Nucleus accumbens (tissue), 56 donors: Measurements from ENCODE around the gene HYAL2.
"Not testable (repeated sequence)": the region's sequence is repeated elsewhere in the genome, so short reads cannot be mapped to it uniquely, and the experiment has no call there.

Experiments
- DNase-seq, 56 donors: peaks; one replicate each; lab custom pipeline; 2025; lab: John Stamatoyannopoulos, UW

Gene HYAL2

DNA sequence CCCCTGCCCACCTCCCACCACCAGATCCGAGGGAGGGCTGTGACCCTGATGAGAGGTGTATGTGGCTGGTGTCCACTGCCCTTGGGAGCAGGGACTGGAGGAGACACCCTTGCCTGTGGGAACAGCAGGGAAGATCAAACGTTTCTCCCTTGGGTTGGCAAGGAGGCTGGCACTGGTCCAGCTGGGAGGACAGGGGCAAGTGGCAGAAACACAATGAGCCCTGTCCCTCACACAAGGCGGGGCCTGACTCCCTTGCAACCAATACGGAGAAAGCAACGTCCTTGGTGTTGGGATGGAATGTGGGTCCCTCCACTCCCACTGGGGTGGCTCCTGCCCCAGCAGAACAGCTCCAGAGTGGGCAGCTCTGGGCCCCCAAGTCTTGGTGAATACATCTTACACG lies 5.2 kb downstream of the HYAL2 start:
- no peak for DNase-seq

DNA sequence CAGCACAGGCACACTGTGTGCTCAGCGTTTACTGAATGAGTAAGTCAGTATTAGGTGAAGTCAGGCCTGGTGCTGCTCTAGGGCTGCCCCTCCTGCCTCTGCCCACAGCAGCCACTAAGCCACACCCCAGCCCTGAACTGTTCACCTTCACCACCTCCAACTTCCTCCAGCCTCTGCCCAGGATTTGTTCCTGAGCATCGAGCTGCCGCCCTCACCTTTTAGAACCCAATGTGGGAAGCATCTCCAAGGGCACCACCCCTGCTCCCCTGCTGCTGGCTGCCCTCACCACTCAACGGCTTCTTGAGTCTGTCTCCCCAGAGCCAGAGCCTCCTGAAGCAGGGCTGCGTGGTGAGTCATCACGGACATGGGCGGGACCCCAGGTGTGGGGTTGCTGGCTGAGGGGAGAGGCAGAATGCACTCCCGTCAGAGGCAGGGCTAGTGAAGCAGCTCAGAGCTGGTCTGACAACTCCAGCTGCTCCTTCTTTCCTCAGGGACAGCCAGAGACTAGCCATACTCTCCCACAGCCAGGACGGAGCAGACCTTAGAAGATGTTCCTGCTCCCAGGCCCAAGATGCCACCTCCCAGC lies 5.8 kb downstream of the HYAL2 start:
- peak in 19 of 56 donors; percentile 20 to 76 (median 42) for DNase-seq

DNA sequence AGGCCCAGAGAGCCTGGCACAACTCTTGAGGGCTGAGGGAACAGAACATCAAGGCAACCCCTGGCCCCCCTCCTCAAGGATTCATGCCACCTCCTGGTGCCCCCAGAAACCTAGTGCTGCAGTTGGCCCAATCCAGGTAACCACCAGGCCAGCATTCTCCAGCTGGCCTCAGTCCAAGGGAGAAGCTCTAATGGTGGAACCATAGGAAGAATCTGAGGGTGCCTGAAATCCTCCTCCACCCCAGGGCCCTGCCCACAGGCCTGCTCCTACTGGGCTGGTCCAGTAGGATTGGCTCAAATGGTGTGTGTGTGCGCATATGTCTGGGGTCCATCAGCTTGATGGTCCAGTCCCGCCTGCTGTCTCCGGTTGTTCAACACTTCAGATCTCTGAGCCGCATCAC lies 7.7 kb downstream of the HYAL2 start:
- no peak for DNase-seq

DNA sequence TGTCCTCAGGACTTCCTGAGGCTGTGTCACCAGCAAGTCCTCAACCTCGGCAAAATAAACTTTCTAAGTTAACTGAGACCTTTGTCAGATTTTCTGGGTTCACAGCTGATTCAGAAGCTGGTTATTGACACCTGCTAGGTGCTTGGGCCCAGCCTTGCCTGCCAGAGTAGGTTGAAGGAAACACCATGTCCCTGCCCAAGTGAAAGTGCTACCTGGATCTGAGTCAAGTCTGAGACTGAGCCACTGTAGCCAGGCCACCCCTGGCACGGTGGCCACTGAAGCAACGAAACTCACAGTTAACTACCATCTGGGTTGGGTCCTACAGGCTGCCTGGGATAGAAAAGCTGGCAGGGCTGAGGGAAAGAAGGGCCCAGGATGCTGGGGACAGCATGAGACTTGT lies 8.2 kb downstream of the HYAL2 start:
- DNase-seq, result no peak

DNA sequence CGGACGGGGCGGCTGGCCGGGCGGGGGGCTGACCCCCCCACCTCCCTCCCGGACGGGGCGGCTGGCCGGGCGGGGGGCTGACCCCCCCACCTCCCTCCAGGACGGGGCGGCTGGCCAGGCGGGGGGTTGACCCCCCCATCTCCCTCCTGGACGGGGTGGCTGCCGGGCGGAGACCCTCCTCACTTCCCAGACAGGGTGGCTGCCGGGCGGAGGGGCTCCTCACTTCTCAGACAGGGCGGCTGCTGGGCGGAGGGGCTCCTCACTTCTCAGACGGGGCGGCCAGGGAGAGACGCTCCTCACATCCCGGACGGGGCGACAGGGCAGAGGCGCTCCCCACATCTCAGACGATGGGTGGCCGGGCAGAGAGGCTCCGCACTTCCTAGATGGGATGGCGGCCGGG lies 10.5 kb downstream of the HYAL2 start:
- DNase-seq, result not testable (repeated sequence)

DNA sequence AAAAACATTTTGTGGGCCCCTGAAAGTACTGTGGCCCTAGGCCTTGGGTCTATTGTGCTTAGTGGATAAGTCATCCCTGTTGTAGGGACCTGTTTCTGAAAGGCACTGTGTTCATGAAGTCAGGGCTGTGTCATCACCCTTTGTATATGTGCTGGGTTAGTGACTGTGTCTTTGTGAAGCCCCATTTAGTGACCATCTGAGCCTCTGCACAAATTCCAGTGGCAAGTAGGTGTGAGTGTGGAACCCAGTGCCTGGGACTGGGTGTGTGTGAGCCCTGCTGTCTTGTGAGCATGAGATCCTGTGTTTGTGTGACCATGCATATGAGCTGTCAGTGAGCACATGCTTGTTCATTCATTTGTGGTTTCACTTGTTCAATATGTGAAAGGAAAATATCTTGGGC lies 17.9 kb downstream of the HYAL2 start:
- no peak for DNase-seq

DNA sequence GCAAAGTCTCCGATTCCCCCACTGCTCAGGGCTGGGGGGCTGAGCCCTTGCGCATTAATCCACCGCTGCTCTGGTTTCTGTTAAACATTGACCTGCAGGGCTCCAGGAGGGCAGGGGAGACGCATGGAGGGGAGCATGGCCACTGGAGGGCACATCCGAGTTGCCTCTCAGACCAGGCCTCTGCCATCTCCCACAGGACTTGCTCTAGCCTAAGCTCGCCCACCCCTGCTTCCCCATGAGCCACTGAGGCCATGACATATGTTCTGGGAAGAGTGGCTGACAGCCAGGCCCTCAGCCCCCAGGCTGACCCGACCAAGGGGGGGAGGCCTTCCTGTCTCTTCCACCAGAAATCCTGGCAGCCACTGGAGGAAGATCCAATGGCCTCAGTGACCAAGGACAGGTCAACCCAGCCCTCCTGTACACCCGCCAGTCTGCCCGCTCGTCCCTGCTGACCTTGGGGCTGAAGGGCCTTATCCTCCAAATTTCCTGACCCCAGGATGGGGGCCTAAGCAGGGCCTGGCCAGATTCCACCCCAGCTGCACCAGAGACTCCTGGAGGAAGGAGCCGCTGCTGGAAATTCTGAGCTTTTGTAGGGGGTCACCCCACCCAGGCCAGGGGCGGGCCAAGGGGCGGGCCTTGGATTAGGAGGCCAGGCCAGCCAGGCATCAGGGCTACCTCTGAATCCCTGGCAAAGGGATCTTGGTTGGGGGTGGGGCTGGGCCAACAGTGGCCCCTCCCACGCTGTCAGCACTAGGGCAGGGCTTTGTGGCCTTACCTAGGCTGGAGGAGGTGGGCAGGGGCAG lies 19.3 kb downstream of the HYAL2 start, which contains the start of gene HYAL1:
TSS of gene HYAL1 (minus strand) at position 562 of the 803 bp plus-strand sequence. CDS start 618 bp downstream, outside the sequence.
- no peak for DNase-seq

DNA sequence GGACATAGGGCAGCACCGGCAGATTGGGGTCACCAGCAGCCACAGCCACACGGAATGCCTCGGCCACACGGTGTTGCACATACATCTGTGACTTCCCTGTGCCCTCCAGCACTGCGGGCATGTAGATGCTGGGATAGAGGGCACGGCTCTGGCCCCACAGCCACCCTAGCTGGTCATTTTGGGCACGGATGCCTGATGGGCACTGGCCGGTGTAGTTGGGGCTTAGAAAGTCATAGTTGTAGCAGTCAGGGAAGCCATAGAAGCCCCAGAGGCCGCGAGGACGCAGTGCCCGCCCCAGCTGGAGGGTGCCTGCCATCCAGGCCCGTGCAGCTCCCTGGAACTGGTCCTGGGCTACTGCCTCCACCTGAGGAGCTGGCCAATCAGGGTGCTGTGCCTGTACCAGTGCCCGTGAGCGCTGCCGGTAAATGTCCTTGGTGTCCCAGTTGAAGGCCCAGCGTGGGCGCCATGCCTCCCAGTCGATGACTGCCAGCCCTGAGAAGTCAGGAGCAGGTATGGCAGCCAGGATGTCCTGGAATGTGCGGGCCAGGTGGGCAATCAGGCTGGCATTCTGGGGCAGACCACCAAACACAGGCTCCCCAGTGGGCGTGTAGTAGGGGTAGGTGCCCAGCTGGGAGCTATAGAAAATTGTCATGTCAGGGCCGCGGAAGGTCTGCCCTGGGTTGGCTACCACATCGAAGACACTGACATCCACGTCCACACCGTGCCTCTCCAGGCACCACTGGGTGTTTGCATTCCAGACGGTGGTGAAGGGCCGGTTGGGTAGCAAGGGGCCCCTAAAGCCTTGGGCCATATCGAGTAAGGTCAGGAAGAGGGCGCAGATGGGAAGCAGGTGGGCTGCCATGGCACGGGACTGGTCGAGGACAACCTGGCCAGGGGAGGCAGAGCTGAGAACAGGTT lies 20.2 kb downstream of the HYAL2 start:
- no peak for DNase-seq

DNA sequence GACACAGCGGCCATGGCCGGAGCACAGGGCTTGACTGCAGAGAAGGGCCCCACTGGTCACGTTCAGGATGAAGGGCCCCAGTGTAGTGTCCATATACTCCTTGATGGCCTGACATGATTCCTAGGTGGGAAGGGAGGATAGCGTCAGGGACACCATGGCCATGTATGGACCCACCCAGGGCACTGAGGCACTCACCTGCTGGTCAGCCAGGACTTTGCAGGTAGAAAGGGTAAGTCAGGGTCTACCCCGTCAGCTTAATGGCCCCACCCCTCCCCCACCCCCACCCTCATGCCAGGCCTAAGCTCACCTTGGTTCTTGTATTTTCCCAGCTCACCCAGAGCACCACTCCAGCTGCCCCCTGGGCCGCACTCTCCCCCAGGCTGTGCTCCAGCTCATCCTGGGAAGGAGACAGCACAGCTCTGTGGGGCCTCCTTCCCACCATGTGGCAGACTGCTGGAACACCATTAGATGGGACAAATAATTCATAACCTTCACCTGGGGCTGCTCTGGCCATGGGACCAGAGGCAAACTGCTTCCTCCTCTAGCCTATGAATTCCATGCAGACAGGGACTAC lies 21.8 kb downstream of the HYAL2 start:
- no peak for DNase-seq

DNA sequence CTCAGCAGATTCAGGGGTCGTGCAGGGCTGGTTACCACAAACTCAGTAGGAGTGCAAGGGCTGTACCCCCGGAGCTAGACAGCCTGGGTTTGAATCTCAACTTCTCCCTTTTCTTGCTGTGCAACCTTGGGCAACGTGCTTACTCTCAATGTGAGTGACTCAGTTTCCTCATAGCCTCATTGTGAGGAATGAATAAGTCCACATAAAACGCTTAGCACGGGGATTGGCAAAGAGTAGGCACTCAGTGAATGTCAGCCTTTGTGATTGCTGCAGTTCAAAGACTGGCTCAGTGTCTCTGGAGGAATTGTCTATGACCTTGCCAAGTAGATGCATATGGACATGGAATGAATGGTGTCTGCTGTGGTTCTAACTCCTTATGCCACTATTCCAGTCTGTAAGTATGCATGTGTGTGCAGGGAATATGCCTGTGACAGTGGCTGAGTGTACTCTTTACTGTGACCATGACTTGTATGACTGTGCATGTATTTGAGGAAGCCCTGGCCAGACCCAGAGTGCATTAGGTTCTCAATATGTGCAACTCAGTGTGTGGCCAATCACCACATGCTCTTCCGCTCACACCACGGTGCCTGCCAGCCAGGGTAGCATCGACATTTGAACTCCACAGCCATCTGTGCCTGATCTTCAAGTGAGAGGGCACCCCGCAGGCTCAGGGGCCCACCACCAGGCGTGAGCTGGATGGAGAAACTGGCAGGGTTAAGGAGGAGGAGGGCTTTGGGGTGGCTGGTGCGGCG lies 22.4 kb downstream of the HYAL2 start:
- DNase-seq, result peak in 35 of 56 donors; percentile 36 to 80 (median 69)

DNA sequence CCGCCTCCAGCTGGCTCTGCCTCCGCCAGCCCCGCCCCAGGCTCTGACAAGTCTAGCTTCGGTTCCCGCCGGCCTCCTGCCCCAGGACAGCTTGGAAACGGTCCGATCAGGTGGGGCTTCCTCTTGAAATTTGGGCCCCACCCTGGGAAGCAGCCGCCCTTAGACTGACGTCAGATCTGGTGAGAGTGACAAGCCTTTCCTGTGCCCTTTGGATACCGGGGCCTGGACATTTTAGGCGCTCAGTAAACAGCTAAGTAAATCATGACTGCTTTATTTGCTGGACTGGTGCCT lies 23.0 kb downstream of the HYAL2 start:
- DNase-seq, result no peak

DNA sequence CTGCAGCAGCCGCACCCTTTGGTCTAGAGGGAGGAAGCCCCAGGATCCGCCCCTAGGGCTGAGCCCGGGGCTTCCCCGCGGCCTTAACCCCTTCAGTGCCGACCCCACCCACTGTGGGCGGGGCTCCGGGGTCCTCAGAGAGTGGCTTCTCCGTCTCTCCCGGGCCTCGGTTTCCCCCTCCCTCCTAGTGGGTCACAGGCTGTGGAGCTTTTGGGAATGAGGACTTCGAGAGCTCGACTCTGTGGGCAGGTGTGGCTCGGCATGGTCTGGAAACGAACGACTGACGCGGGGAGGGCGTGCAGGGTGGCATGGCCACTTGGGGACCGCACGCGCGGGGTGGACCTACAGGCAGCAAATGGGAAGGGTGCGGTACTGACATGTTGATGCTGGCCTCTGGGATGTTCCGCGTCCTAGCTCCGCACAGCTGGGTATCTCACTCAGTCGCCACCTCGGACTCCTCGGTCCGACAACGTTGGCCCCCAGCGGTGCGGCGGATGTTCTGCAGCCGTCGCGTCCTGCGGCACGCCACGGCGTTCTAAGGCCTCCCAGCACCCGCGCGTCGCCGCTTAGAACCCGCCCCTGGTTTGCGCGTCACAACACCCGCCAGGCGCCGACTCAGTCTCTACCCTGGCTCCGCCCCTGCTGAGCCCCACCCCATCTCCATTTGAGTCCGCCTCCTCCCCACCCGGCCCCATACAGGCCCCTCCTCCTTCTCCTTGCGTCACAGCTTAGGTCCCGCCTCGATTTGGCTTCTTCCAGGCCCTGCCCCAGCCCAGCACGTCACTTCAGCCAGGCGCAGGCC lies 23.5 kb downstream of the HYAL2 start, which contains the start of the genes HYAL3 and NAA80:
TSS of gene HYAL3 (minus strand) at position 570 of the 802 bp plus-strand sequence. CDS start 3,803 bp downstream, outside the sequence.
TSS of gene NAA80 (minus strand) at position 570 of the 802 bp plus-strand sequence. CDS start 1,942 bp downstream, outside the sequence.
- peak; percentile 76 to 100 (median 100) for DNase-seq

DNA sequence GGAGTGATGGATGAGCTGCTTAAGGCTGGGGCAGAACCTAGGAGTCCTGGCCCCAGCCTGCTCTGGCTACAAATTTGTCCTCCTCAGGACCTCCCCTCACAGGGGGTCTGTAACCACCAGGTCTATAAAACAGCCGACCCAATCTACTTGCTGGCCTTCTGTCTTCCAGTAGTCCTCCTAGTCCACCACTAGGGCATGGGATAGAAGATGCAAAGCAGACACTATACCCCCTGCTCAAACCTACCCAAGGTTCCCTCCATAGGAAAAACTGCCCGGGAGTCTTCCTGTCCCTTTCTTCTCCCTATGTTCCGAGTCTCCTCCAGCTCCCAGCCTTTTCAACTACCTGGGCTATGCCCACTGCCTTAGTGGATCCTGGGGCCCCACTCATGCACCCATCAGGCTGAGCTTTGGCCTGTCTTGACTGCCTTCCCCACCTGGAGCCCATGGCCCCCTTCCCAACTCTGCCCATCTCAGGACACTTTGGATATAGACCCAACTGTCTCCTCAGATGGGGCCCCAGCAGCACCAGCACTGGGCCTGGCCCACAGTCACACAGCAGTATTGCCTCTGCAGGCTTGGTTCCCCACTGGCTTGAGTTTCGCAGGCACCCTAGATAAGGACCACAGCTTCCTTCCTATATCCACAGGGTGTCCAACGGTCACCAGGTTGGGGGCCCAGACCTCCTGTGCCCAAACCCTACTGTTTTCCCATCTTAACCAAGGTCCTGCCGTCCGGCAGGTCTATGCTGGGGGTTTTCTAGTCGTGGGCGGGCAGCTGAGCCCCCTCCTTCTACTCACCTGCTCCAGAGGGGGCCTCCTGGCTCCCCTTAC lies 24.4 kb downstream of the HYAL2 start:
- DNase-seq, result no peak

DNA sequence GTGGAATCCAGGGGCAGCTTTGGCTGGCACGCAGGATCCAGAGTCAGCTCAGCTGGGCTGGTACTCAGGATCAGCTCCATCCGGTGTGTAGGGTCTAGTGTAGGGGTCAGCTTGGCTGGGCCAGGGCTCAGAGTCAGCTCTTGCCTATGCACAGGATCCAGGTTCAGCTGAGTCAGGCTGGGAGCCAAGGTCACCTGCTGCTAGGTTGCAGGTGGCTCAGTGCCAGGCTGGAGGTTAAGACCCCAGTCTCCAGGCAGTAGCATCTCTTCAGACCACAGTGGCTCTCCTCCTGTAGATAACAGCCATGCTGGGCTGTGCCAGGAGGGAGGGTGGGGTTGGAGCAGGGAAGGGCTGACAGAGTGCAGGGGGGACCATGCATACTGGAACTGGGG lies 25.2 kb downstream of the HYAL2 start:
- no peak for DNase-seq

DNA sequence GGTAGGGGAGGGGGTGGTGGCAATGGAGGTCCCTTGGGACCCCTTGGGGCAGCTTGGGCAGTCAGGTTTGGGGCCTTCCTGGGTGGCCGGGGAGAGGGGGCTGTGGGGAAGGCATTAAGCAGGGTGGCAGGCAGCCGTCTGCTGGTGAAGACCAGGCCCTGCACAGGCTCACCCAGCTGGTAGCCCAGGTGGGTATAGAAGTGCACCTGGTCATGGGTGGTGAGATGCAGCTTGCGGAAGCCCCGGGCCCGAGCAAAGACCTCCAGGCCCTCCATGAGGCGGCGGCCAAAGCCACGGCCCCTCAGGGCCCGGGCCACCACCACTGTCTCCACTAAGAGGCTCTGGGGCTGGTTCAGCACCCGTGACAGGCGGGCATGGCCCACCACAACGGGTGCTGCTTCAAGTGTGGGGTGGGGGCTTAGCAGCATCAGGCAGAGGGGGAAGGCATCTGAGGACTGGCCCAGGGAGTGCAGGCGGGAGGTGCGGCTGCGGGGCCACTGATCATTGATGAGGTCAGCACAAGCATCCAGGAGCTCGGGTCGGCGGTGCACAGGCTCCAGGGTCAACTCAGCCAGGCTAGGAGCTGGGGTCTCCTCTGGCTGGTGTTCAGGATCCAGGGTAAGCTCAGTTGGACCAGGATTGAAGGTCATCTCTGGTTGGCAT lies 25.7 kb downstream of the HYAL2 start:
- no peak for DNase-seq

DNA sequence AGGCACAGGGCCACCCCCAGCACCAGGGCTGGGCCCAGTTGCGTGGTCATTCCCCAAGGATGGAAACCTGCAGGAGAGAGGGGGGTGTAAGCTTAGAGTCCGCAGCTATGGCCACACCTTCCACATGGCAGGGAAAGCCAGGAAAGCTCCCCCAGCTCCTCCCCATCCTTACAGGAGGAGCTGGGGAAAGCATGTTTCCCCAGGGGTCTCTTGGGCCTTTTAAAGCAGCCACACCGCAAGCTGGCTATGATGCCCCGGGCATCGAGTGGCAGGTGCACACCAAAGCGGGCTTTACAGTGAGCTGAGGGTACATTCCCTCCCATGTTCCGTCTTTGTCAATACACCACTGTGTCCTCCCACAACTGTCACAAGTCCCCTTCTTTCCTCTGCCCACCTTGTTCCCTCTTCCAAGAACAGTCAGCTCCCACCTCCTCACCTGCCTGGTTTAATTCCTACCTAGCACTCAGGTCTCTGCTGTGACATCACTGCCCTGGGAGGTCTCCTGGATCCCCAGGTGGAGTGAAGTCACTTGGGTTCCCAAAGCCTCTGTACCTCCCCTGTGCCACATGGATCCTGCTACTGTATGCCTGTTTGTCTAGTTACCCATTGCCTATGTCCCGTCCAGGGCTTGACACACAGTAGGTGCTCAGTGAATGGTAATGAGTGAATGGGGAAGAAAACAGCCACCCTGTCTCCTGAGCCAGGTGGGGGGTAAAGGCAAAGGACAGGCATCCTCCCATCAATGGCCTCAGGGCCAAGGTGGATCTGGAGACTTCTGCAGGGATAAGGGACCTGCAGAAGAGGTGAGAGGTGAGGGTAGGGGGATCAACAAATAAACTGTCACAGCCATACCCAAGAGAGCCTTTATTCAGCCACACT lies 26.8 kb downstream of the HYAL2 start:
- DNase-seq, result peak in 5 of 56 donors; percentile 12 to 44 (median 39)
